GM19438 (cell line): ENCODE measurements around the gene YWHAE.
"Not testable (repeated sequence)": the region's sequence is repeated elsewhere in the genome, so short reads cannot be mapped to it uniquely, and the experiment has no call there.

ENCODE experiments used
- ATAC-seq: cut with Tn5 transposase; IDR thresholded peaks from one replicate; pipeline ENCODE4 v1.9.1; 2021; ENCODE audit warnings: low read depth; ENCODE audit not compliant: unreplicated experiment

YWHAE gene

GRCh38 chr17:1399679-1400512 is at the start of gene YWHAE:
YWHAE (minus strand) TSS chr17:1400222; CDS start chr17:1400110, 112 bp downstream.
- peak; percentile 89 for ATAC-seq

GRCh38 chr17:1449412-1449967 is 49.5 kb upstream of the YWHAE start:
- no peak for ATAC-seq

- ATAC-seq = no peak
These were observed 47.0 kb upstream of the YWHAE start for GRCh38 chr17:1447052-1447451.

GRCh38 chr17:1446201-1446600 is 46.2 kb upstream of the YWHAE start:
- no peak for ATAC-seq

GRCh38 chr17:1445695-1446094 is 45.7 kb upstream of the YWHAE start:
- not testable (repeated sequence) for ATAC-seq

GRCh38 chr17:1442721-1443120 is 42.7 kb upstream of the YWHAE start:
- ATAC-seq = not testable (repeated sequence)

GRCh38 chr17:1442187-1442586 is 42.2 kb upstream of the YWHAE start:
- no peak for ATAC-seq

GRCh38 chr17:1440921-1441320 is 40.9 kb upstream of the YWHAE start:
- no peak for ATAC-seq

GRCh38 chr17:1438593-1439083 is 38.6 kb upstream of the YWHAE start:
- no peak for ATAC-seq

GRCh38 chr17:1435326-1435725 is 35.3 kb upstream of the YWHAE start:
- no peak for ATAC-seq

- no peak for ATAC-seq
These were observed 34.1 kb upstream of the YWHAE start for GRCh38 chr17:1434150-1434549.

GRCh38 chr17:1431631-1432104 is 31.6 kb upstream of the YWHAE start:
- ATAC-seq = no peak

GRCh38 chr17:1423456-1424135 is 23.6 kb upstream of the YWHAE start:
- ATAC-seq = no peak

GRCh38 chr17:1422885-1423284 is 22.9 kb upstream of the YWHAE start:
- no peak for ATAC-seq

GRCh38 chr17:1421470-1421869 is 21.4 kb upstream of the YWHAE start:
- ATAC-seq = no peak

- no peak for ATAC-seq
These were observed 21.0 kb upstream of the YWHAE start for GRCh38 chr17:1420981-1421380.

GRCh38 chr17:1420163-1420562 is 20.1 kb upstream of the YWHAE start:
- no peak for ATAC-seq

- not testable (repeated sequence) for ATAC-seq
These were observed 18.5 kb upstream of the YWHAE start for GRCh38 chr17:1418476-1418875.

GRCh38 chr17:1416414-1416813 is 16.4 kb upstream of the YWHAE start:
- ATAC-seq = no peak

GRCh38 chr17:1414634-1415033 is 14.6 kb upstream of the YWHAE start:
- ATAC-seq = no peak

- no peak for ATAC-seq
These were observed 14.1 kb upstream of the YWHAE start for GRCh38 chr17:1414001-1414574.
